Measurements from ENCODE around the gene TVP23B.
"Not testable (repeated sequence)": the region's sequence is repeated elsewhere in the genome, so short reads cannot be mapped to it uniquely, and the experiment has no call there.

DNA sequence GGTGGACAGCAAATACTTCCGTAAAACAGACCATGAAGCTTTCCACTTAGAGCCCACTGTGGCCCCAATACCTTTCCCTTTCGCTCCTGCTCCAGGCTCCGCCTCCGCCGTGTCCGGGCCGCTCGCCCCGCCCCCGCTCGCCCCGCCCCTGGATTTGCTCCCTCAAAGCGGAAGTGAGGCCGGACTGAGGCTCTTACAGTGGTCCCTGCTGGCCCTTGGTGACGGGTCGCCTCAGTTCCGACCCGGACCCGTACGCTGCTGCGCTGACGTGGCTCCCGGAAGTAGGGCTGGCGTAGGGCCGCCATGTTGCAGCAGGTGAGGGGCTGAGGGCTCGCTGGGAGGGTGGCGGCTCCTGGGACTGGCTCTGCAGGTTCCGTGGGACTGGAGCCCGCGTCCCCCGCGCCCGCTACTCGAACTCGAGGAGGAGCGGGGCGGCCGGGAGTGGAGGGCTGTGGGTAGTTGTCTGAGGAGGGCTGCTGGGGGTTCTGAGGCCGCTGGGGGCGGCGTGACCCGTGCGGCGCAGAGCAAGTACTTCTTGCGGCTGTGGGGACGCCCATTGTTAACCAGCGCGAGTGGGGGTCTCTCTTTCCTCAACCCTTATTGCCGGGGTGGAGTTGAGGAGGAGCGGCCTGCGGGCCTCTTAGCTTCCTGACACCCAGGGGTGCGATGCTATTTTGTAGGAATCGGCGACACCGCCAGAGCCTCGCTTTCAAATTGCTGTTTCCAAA lies at the start of gene TVP23B:
- not testable (repeated sequence) for TF ChIP-seq SMC3 (conservative IDR thresholded peaks at IDR 0.05; ENCODE audit: poor library complexity); CTCF (IDR thresholded peaks at IDR 0.05; ENCODE audit: poor library complexity, severe bottlenecking); EZH2 (IDR thresholded peaks at IDR 0.05; ENCODE audit: borderline replicate concordance, insufficient read depth, low read length, poor library complexity, severe bottlenecking)
